Adrenal gland (tissue), 12 donors: Measurements from ENCODE around the gene LAG3. TPM values are rescaled to one million over a fixed set of nuclear protein-coding genes. Genes with fewer than 3 reads are reported as not detected.

Source experiments
- DNase-seq, 7 donors: peaks; one replicate each; pipeline ENCODE4 v3.0.0-alpha.2; 2019 to 2020
- H3K27ac ChIP-seq, 5 donors: fragments of 200-600 bp; sonication (generic) in 4 of 5; 1 replicate in 3 of 5; 2 replicates in 2 of 5; pipeline versions ENCODE4 v1.5.1 to v1.8.0; 2016 to 2020; ENCODE audit warnings: mild to moderate bottlenecking in 1 of 5
- H3K27me3 ChIP-seq: fragments of 200-600 bp; 2 replicates; pipeline ENCODE4 v1.8.0; 2021
- H3K36me3 ChIP-seq, 2 donors: fragments of 200-600 bp; replicated peaks in 1 of 2; 1 replicate in 1 of 2; 2 replicates in 1 of 2; pipeline versions ENCODE4 v1.5.1 to v1.8.0; 2018 to 2022
- H3K4me1 ChIP-seq, 2 donors: fragments of 200-600 bp; replicated peaks in 1 of 2; 1 replicate in 1 of 2; 2 replicates in 1 of 2; pipeline versions ENCODE4 v1.5.1 to v1.8.0; 2018 to 2021
- H3K4me3 ChIP-seq, 4 donors: fragments of 200-600 bp; sonication (generic) in 3 of 4; one replicate each; pipeline ENCODE4 v1.5.1; 2016 to 2018
- H3K9me3 ChIP-seq, 3 donors: fragments of 200-600 bp; sonication (generic) in 1 of 3; replicated peaks in 1 of 3; 1 replicate in 2 of 3; 2 replicates in 1 of 3; pipeline versions ENCODE4 v1.5.1 to v1.8.0; 2016 to 2021
- POLR2A ChIP-seq, 2 donors: fragments of 450-650 bp; IDR thresholded peaks; one replicate each; pipeline ENCODE4 v1.6.1; 2017; ENCODE audit warnings: antibody characterized with exemption in 2 of 2, mild to moderate bottlenecking in 2 of 2, moderate library complexity in 1 of 2
- WGBS, 4 donors: extraction: QIAGEN DNeasy Blood & Tissue Kit in 2 of 4; methylation state at CpG; one replicate each; pipeline versions ENCODE4 v1.1.5 to v1.1.7; 2013 to 2017; 5-methylcytosine and 5-hydroxymethylcytosine counted together
- intact Hi-C, 2 donors: fragments of 100-400 bp; cut with DNase I; formaldehyde crosslinking; loops; one replicate each; pipeline versions ENCODE4 v1.14.1 to v1.15.0; 2022 to 2023
- polyA plus RNA-seq, 3 donors: library from polyadenylated mRNA; stranded (reverse); fragments of 200-250 nt in 2 of 3; fragments of 350-450 nt in 1 of 3; fragmentation: Illumina TruSeq in 1 of 3; extraction: RNeasy Lipid Tissue Mini Kit (QIAGEN cat#74804) in 1 of 3; gene quantifications; one replicate each; pipeline ENCODE4 v1.2.3, GENCODE V29; 2013 to 2014
- total RNA-seq, 9 donors: library from RNA; depleted of rRNA in 4 of 9; stranded (reverse); fragments of >200 nt in 4 of 9; fragments of 120-200 nt in 1 of 9; fragmentation: NEBNext Ultra II Directional in 1 of 9; extraction: Animal tissue kit (Norgen Biotek cat#: 25700) in 1 of 9; gene quantifications; one replicate each; pipeline versions ENCODE4 v1.1.0 to v1.2.4, GENCODE V29; 2013 to 2023
- TF ChIP-seq, protein P1 (sequence below), 6 experiments: fragments of 450-650 bp in 4 of 6; fragments of 200-600 bp in 2 of 6; sonication (generic) in 1 of 6; IDR thresholded peaks; 1 replicate in 5 of 6; 2 replicates in 1 of 6; pipeline versions ENCODE4 v1.5.1 to v1.8.0; 2016 to 2021; ENCODE audit warnings: antibody characterized with exemption in 6 of 6, mild to moderate bottlenecking in 2 of 6, moderate library complexity in 1 of 6
- donor health status: healthy with polysubstance abuse.
- donor health status: Bipolar disorder and iron deficiency.
- donor health status: DM: yes; HTN: yes; CAD: no.
- donor health status: DM: no; HTN: no; CAD: no.
- donor health status: DM: no; HTN: no; CAD: no.
- donor health status: DM: yes; HTN: yes; CAD: no.

Gene LAG3
- total and polyA plus RNA-seq, 12 donors, result 0.11 to 4.3 (median 0.71) TPM; not detected in 2

DNA sequence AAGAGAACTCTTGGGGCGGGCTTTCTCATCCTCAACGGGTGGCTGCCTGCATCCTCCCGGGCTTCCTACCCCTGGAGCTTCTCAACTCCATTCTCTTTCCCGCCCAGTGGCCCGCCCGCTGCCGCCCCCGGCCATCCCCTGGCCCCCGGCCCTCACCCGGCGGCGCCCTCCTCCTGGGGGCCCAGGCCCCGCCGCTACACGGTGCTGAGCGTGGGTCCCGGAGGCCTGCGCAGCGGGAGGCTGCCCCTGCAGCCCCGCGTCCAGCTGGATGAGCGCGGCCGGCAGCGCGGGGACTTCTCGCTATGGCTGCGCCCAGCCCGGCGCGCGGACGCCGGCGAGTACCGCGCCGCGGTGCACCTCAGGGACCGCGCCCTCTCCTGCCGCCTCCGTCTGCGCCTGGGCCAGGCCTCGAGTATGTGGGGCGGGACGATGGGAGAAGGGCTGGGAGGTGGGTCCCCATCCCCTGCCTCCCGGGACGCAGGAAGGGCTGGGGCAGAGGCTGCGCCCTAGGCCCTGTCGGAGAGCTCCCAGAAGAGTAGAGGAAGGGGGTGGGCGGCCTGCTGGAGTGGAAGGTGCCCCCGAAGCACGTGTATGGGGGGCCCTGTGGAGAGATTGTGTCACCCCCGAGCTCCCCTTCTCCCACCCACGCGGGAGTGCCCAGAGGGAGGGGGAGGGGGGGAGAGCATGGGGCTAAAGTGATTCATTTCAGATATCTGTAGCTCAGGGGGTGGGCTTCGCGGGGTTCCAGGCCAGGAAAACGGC lies 1.5 kb downstream of the LAG3 start:
- 42 to 61% (median 45%) methylated on average over 16 to 60 of the region's 60 CpGs for WGBS, 4 donors
- no peaks in the 10 kb centered on the region for H3K27me3 ChIP-seq
- H3K27ac ChIP-seq, result no peak overlapping the region
- no peak for TF ChIP-seq POLR2A (IDR thresholded peaks at IDR 0.05)
- TF ChIP-seq, protein P1, sequence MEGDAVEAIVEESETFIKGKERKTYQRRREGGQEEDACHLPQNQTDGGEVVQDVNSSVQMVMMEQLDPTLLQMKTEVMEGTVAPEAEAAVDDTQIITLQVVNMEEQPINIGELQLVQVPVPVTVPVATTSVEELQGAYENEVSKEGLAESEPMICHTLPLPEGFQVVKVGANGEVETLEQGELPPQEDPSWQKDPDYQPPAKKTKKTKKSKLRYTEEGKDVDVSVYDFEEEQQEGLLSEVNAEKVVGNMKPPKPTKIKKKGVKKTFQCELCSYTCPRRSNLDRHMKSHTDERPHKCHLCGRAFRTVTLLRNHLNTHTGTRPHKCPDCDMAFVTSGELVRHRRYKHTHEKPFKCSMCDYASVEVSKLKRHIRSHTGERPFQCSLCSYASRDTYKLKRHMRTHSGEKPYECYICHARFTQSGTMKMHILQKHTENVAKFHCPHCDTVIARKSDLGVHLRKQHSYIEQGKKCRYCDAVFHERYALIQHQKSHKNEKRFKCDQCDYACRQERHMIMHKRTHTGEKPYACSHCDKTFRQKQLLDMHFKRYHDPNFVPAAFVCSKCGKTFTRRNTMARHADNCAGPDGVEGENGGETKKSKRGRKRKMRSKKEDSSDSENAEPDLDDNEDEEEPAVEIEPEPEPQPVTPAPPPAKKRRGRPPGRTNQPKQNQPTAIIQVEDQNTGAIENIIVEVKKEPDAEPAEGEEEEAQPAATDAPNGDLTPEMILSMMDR (IDR thresholded peaks at IDR 0.05), result no peak
- peaks cover 0 to 10% of the 10 kb centered on the region in 2 donors for H3K36me3 ChIP-seq
- intact Hi-C loops, result no loop called here
- H3K4me1 ChIP-seq, result peaks cover 9 to 28% of the 10 kb centered on the region in 2 donors
- DNase-seq, result no peak
- H3K4me3 ChIP-seq, result no peak overlapping the region
- no peaks in the 10 kb centered on the region for H3K9me3 ChIP-seq

- intact Hi-C loops, result loop anchor here in 1 of 2 donors (5.0 kb wide), 1 partner anchor 37 kb away; no protein-coding TSS in a partner anchor
- peaks cover 0 to 10% of the 10 kb centered on the region in 2 donors for H3K36me3 ChIP-seq
- no peak for TF ChIP-seq POLR2A (IDR thresholded peaks at IDR 0.05)
- TF ChIP-seq, protein P1 (IDR thresholded peaks at IDR 0.05), result no peak
- H3K4me3 ChIP-seq, result no peak overlapping the region
- H3K4me1 ChIP-seq, result peaks cover 9 to 23% of the 10 kb centered on the region in 2 donors
- DNase-seq, result no peak
- no peaks in the 10 kb centered on the region for H3K9me3 ChIP-seq
- WGBS, 4 donors, result 83 to 92% (median 85%) methylated on average over 13 to 15 of the region's 15 CpGs
- H3K27me3 ChIP-seq, result no peaks in the 10 kb centered on the region
- no peak overlapping the region for H3K27ac ChIP-seq
These were observed 2.3 kb downstream of the LAG3 start for GRCh38 chr12:6774499-6775062.

GRCh38 chr12:6775185-6776174 lies 3.2 kb downstream of the LAG3 start:
- Histone ChIP-seq H3K4me3 (no peak overlapping the region), H3K9me3 (no peaks in the 10 kb centered on the region), H3K27me3 (no peaks in the 10 kb centered on the region), H3K4me1 (peaks cover 9 to 23% of the 10 kb centered on the region in 2 donors), H3K36me3 (peaks cover 0 to under 1% of the 10 kb centered on the region in 2 donors), H3K27ac (no peak overlapping the region)
- WGBS, 4 donors, result 80 to 92% (median 83%) methylated on average over 14 to 16 of the region's 16 CpGs
- no peak for DNase-seq
- no peak for TF ChIP-seq POLR2A (IDR thresholded peaks at IDR 0.05)
- TF ChIP-seq, protein P1 (IDR thresholded peaks at IDR 0.05), result no peak
- intact Hi-C loops, result loop anchor here in 1 of 2 donors (5.0 kb wide), 1 partner anchor 38 kb away; no protein-coding TSS in a partner anchor
